Neutrophil (primary cell): ENCODE data around the gene SHISAL1.
"Not testable (repeated sequence)": the region's sequence is repeated elsewhere in the genome, so short reads cannot be mapped to it uniquely, and the experiment has no call there.

ENCODE experiments used
- H3K27ac ChIP-seq: fragments of 200-600 bp; sonication (generic); 2 replicates; pipeline ENCODE4 v1.5.1; 2016; ENCODE audit warnings: mild to moderate bottlenecking, moderate library complexity
- H3K27me3 ChIP-seq: fragments of 200-600 bp; sonication (generic); 2 replicates; pipeline ENCODE4 v1.6.0; 2016; ENCODE audit warnings: mild to moderate bottlenecking
- H3K36me3 ChIP-seq: fragments of 200-600 bp; sonication (generic); 2 replicates; pipeline ENCODE4 v1.5.1; 2017
- H3K4me1 ChIP-seq, 2 experiments: fragments of 200-600 bp in 1 of 2; sonication (generic) in 1 of 2; 1 replicate in 1 of 2; 2 replicates in 1 of 2; pipeline versions ENCODE4 v1.5.1 to v1.6.1; 2013 to 2016; ENCODE audit warnings: low read depth in 1 of 2, low read length in 1 of 2, mild to moderate bottlenecking in 1 of 2, moderate library complexity in 1 of 2; ENCODE audit not compliant: control insufficient read depth in 1 of 2, insufficient read depth in 1 of 2
- H3K4me3 ChIP-seq, 2 experiments: fragments of 200-600 bp in 1 of 2; sonication (generic) in 1 of 2; 1 replicate in 1 of 2; 2 replicates in 1 of 2; pipeline ENCODE4 v1.5.1; 2013 to 2016; ENCODE audit warnings: low read depth in 1 of 2, low read length in 1 of 2, mild to moderate bottlenecking in 1 of 2, moderate library complexity in 1 of 2
- H3K9me3 ChIP-seq: fragments of 200-600 bp; sonication (generic); 2 replicates; pipeline ENCODE4 v1.5.1; 2016
- TF ChIP-seq, protein P1 (sequence below): fragments of 200-600 bp; sonication (generic); IDR thresholded peaks from 2 replicates; pipeline ENCODE4 v1.5.1; 2016; ENCODE audit warnings: antibody characterized with exemption

SHISAL1 gene

GRCh38 chr22:44244265-44244822, 68.4 kb downstream of the SHISAL1 start:
- no peaks in the 10 kb centered on the region for H3K36me3 ChIP-seq
- peaks cover 24% of the 10 kb centered on the region for H3K27me3 ChIP-seq
- no peaks in the 10 kb centered on the region for H3K4me1 ChIP-seq
- TF ChIP-seq, protein P1, sequence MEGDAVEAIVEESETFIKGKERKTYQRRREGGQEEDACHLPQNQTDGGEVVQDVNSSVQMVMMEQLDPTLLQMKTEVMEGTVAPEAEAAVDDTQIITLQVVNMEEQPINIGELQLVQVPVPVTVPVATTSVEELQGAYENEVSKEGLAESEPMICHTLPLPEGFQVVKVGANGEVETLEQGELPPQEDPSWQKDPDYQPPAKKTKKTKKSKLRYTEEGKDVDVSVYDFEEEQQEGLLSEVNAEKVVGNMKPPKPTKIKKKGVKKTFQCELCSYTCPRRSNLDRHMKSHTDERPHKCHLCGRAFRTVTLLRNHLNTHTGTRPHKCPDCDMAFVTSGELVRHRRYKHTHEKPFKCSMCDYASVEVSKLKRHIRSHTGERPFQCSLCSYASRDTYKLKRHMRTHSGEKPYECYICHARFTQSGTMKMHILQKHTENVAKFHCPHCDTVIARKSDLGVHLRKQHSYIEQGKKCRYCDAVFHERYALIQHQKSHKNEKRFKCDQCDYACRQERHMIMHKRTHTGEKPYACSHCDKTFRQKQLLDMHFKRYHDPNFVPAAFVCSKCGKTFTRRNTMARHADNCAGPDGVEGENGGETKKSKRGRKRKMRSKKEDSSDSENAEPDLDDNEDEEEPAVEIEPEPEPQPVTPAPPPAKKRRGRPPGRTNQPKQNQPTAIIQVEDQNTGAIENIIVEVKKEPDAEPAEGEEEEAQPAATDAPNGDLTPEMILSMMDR, result no peak
- no peak overlapping the region for H3K4me3 ChIP-seq
- no peak overlapping the region for H3K27ac ChIP-seq
- H3K9me3 ChIP-seq, result peaks cover 2% of the 10 kb centered on the region

GRCh38 chr22:44243761-44244160, 69.0 kb downstream of the SHISAL1 start:
- Histone ChIP-seq H3K27ac (no peak overlapping the region), H3K36me3 (no peaks in the 10 kb centered on the region), H3K27me3 (peaks cover 24% of the 10 kb centered on the region), H3K4me3 (no peak overlapping the region), H3K4me1 (no peaks in the 10 kb centered on the region), H3K9me3 (no peaks in the 10 kb centered on the region)
- TF ChIP-seq, protein P1, result no peak

DNA sequence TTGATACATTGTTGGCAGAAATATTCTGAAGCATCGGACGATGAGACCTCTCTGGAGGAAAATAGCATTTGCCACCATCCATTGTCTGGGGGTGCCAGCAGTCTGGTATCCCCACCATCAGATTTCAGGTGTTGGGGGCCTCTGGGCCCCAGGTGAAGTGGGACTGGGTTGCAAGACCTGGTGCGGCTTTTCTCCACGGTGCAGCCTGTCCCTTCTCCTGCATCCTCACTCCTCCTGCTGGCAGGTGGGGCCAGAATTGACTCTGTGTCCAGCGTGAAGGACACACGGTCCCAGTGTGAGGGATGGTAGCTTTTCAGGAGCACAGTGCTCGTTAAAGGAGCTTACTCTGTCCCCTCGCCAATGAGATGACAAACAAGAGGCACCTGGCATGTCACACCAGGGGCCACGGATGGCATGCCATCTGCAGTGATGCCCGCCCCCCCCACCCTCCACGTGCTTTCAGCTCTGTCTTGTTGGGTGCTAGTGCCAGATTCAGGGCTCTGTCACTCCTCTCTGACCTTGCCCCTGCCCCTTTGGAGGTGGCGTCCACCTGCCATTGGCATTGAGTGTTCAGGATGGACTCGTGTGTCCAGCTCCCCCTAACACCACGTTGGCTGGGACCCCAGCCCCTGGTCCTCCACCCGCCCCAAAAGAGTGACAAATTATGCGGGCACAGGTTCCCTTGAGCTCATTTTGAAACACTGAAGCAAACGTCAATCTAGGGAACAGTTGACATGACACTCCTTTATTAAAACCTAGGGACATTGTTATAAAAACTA, 69.6 kb downstream of the SHISAL1 start:
- Histone ChIP-seq H3K9me3 (no peaks in the 10 kb centered on the region), H3K27ac (no peak overlapping the region), H3K4me3 (no peak overlapping the region), H3K4me1 (no peaks in the 10 kb centered on the region), H3K27me3 (peaks cover 24% of the 10 kb centered on the region), H3K36me3 (no peaks in the 10 kb centered on the region)
- TF ChIP-seq, protein P1, result no peak

DNA sequence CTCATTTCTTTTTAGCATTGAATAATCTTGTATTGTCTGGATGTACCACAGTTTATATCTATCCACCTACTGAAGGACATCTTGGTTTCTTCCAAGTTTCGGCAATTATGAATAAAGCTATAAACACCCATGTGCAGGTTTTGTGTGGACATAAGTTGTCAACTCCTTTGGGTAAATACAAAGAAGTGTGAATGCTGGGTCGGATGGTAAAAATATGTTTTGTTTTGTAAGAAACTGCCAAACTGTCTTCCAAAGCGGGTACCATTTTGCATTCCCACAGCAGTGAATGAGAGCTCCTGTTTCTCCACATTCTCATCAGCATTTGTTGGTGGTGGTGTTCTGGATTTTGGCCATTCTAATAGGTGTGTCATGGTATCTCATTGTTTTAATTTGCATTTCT, 71.6 kb downstream of the SHISAL1 start:
- not testable (repeated sequence) for H3K36me3 ChIP-seq, H3K4me1 ChIP-seq, H3K4me3 ChIP-seq, H3K27ac ChIP-seq, H3K9me3 ChIP-seq
- H3K27me3 ChIP-seq, result peaks cover 37% of the 10 kb centered on the region

- H3K27me3 ChIP-seq, result peaks cover 30% of the 10 kb centered on the region
- no peak overlapping the region for H3K4me3 ChIP-seq
- H3K36me3 ChIP-seq, result no peaks in the 10 kb centered on the region
- H3K27ac ChIP-seq, result no peak overlapping the region
- TF ChIP-seq, protein P1, result no peak
- H3K9me3 ChIP-seq, result no peaks in the 10 kb centered on the region
- no peaks in the 10 kb centered on the region for H3K4me1 ChIP-seq
These were observed 75.5 kb downstream of the SHISAL1 start for GRCh38 chr22:44237290-44237689.

- not testable (repeated sequence) for H3K9me3 ChIP-seq, H3K4me3 ChIP-seq, H3K27ac ChIP-seq, H3K36me3 ChIP-seq, H3K4me1 ChIP-seq
- H3K27me3 ChIP-seq, result peaks cover 13% of the 10 kb centered on the region
These were observed 78.4 kb downstream of the SHISAL1 start for GRCh38 chr22:44234372-44234771.
